HL-60 (cell line): ENCODE results near the gene UGT2A2.
"Not testable (repeated sequence)": the region's sequence is repeated elsewhere in the genome, so short reads cannot be mapped to it uniquely, and the experiment has no call there.

Source experiments
- POLR2AphosphoS5 ChIP-seq: IDR thresholded peaks from 2 replicates; pipeline ENCODE4 v1.6.1; 2012; ENCODE audit warnings: low read depth
- TF ChIP-seq, protein P1 (sequence below): IDR thresholded peaks from one replicate; pipeline ENCODE4 v1.5.1; 2011; ENCODE audit warnings: low read length, control low read depth, inconsistent platforms; ENCODE audit not compliant: insufficient read depth
- TF ChIP-seq, protein P2 (sequence below): IDR thresholded peaks from 2 replicates; pipeline ENCODE4 v1.6.1; 2012; ENCODE audit warnings: low read depth; ENCODE audit not compliant: insufficient replicate concordance

DNA sequence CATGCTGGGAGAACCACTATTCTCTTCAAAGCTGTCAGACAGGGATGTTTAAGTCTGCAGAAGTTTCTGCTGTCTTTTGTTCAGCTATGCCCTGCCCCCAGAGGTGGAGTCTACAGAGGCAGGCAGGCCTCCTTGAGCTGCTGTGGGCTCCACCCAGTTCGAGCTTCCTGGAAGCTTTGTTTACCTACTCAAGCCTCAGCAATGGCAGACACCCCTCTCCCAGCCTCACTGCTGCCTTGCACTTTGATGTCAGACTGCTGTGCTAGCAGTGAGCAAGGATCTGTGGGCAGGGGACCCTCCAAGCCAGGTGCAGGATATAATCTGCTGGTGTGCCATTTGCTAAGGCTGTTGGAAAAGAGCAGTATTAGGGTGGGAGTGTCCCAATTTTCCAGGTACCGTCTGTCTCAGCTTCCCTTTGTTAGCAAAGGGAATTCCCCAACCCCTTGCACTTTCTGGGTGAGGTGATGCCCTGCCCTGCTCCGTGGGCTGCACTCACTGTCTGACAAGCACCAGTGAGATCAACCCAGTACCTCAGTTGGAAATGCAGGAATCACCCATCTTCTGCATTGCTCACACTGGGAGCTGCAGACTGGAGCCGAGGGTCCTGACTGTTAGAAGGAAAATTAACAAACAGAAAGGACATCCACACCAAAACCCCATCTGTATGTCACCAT is 21.8 kb upstream of the UGT2A2 start:
- TF ChIP-seq, protein P1, sequence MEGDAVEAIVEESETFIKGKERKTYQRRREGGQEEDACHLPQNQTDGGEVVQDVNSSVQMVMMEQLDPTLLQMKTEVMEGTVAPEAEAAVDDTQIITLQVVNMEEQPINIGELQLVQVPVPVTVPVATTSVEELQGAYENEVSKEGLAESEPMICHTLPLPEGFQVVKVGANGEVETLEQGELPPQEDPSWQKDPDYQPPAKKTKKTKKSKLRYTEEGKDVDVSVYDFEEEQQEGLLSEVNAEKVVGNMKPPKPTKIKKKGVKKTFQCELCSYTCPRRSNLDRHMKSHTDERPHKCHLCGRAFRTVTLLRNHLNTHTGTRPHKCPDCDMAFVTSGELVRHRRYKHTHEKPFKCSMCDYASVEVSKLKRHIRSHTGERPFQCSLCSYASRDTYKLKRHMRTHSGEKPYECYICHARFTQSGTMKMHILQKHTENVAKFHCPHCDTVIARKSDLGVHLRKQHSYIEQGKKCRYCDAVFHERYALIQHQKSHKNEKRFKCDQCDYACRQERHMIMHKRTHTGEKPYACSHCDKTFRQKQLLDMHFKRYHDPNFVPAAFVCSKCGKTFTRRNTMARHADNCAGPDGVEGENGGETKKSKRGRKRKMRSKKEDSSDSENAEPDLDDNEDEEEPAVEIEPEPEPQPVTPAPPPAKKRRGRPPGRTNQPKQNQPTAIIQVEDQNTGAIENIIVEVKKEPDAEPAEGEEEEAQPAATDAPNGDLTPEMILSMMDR, result not testable (repeated sequence)
- TF ChIP-seq, protein P2, sequence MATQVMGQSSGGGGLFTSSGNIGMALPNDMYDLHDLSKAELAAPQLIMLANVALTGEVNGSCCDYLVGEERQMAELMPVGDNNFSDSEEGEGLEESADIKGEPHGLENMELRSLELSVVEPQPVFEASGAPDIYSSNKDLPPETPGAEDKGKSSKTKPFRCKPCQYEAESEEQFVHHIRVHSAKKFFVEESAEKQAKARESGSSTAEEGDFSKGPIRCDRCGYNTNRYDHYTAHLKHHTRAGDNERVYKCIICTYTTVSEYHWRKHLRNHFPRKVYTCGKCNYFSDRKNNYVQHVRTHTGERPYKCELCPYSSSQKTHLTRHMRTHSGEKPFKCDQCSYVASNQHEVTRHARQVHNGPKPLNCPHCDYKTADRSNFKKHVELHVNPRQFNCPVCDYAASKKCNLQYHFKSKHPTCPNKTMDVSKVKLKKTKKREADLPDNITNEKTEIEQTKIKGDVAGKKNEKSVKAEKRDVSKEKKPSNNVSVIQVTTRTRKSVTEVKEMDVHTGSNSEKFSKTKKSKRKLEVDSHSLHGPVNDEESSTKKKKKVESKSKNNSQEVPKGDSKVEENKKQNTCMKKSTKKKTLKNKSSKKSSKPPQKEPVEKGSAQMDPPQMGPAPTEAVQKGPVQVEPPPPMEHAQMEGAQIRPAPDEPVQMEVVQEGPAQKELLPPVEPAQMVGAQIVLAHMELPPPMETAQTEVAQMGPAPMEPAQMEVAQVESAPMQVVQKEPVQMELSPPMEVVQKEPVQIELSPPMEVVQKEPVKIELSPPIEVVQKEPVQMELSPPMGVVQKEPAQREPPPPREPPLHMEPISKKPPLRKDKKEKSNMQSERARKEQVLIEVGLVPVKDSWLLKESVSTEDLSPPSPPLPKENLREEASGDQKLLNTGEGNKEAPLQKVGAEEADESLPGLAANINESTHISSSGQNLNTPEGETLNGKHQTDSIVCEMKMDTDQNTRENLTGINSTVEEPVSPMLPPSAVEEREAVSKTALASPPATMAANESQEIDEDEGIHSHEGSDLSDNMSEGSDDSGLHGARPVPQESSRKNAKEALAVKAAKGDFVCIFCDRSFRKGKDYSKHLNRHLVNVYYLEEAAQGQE, result not testable (repeated sequence)
- TF ChIP-seq POLR2AphosphoS5, result not testable (repeated sequence)
